NB4 (cell line): Measurements from ENCODE around the gene EFCAB10.

Experiments
- POLR2A ChIP-seq: IDR thresholded peaks from 2 replicates; pipeline ENCODE4 v1.6.1; 2011; ENCODE audit warnings: mild to moderate bottlenecking; ENCODE audit not compliant: insufficient read length; ENCODE audit errors: extremely low read depth
- TF ChIP-seq, protein P1 (sequence below): IDR thresholded peaks from one replicate; pipeline ENCODE4 v1.5.1; 2012; ENCODE audit warnings: low read depth, low read length
- TF ChIP-seq, protein P2 (sequence below): IDR thresholded peaks from 2 replicates; pipeline ENCODE4 v1.6.1; 2011; ENCODE audit warnings: low read depth, low read length

DNA sequence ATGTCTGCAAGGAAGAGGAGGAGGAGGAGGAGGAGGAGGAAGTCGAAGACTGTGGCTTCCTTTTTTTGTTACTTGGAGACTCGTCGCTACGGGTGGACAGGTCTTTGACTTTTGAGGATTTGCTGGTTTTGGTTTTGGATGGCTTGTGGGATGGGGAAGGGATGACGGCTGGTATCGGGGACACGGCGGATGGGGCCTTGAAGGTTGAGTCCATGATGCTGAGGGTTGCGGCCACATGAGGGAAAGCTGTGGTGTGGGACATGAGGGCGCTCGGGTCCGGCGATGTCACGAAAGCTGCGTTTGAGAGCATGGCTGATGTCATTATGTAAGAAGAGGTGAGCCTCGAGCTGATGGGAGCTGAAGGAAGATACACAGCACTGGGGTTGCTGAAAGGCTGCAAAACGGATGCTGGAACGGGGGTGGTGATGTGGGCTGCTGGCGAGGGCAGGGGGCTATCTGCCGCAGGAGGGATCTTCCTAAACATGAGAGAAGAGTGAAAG lies 33.1 kb upstream of the EFCAB10 start:
- TF ChIP-seq, protein P1, sequence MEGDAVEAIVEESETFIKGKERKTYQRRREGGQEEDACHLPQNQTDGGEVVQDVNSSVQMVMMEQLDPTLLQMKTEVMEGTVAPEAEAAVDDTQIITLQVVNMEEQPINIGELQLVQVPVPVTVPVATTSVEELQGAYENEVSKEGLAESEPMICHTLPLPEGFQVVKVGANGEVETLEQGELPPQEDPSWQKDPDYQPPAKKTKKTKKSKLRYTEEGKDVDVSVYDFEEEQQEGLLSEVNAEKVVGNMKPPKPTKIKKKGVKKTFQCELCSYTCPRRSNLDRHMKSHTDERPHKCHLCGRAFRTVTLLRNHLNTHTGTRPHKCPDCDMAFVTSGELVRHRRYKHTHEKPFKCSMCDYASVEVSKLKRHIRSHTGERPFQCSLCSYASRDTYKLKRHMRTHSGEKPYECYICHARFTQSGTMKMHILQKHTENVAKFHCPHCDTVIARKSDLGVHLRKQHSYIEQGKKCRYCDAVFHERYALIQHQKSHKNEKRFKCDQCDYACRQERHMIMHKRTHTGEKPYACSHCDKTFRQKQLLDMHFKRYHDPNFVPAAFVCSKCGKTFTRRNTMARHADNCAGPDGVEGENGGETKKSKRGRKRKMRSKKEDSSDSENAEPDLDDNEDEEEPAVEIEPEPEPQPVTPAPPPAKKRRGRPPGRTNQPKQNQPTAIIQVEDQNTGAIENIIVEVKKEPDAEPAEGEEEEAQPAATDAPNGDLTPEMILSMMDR, result no peak
- TF ChIP-seq POLR2A, result no peak
- TF ChIP-seq, protein P2, sequence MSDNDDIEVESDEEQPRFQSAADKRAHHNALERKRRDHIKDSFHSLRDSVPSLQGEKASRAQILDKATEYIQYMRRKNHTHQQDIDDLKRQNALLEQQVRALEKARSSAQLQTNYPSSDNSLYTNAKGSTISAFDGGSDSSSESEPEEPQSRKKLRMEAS, result no peak
